SU-DHL-6 (cell line): ENCODE data around the gene ASPN.

Experiments
- EZH2phosphoT487 ChIP-seq: fragments of 200-600 bp; sonication (generic), shearing (Covaris generic); conservative IDR thresholded peaks from 2 replicates; pipeline ENCODE4 v1.6.1; 2018; ENCODE audit warnings: mild to moderate bottlenecking, antibody characterized with exemption, low read length, moderate library complexity, mixed read lengths
- TF ChIP-seq, protein P1 (sequence below): fragments of 200-600 bp; sonication (generic); IDR thresholded peaks from one replicate; pipeline ENCODE4 v1.5.1; 2017; ENCODE audit warnings: antibody characterized with exemption, mild to moderate bottlenecking, low read length, moderate library complexity; ENCODE audit not compliant: insufficient read depth, poor library complexity, severe bottlenecking

- TF ChIP-seq EZH2phosphoT487 = no peak
- TF ChIP-seq, protein P1, sequence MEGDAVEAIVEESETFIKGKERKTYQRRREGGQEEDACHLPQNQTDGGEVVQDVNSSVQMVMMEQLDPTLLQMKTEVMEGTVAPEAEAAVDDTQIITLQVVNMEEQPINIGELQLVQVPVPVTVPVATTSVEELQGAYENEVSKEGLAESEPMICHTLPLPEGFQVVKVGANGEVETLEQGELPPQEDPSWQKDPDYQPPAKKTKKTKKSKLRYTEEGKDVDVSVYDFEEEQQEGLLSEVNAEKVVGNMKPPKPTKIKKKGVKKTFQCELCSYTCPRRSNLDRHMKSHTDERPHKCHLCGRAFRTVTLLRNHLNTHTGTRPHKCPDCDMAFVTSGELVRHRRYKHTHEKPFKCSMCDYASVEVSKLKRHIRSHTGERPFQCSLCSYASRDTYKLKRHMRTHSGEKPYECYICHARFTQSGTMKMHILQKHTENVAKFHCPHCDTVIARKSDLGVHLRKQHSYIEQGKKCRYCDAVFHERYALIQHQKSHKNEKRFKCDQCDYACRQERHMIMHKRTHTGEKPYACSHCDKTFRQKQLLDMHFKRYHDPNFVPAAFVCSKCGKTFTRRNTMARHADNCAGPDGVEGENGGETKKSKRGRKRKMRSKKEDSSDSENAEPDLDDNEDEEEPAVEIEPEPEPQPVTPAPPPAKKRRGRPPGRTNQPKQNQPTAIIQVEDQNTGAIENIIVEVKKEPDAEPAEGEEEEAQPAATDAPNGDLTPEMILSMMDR = peak; percentile 18
Observed at GRCh38 chr9:92501671-92502393, 19.5 kb upstream of the ASPN start.
